Amniotic stem cell (primary cell): ENCODE results near the gene SUGCT.
"Not testable (repeated sequence)": the region's sequence is repeated elsewhere in the genome, so short reads cannot be mapped to it uniquely, and the experiment has no call there.

ENCODE experiments used
- DNase-seq: peaks from one replicate; lab custom pipeline; 2025; lab: John Stamatoyannopoulos, UW

SUGCT gene

DNA sequence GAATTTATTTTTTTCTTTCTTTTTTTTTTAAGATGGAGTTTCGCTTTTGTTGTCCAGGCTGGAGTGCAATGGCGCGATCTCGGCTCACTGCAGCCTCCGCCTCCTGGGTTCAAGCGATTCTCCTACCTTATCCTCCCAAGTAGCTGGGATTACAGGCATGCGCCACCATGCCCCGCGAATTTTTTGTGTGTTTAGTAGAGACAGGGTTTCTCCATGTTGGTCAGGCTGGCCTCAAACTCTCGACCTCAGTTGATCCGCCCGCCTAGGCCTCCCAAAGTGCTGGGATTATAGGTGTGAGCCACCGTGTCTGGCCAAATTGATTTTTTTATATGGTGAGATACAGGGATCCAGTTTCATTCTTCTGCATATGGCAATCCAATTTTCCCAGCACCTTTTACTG is 5.1 kb downstream of the SUGCT start:
- DNase-seq, result not testable (repeated sequence)

DNA sequence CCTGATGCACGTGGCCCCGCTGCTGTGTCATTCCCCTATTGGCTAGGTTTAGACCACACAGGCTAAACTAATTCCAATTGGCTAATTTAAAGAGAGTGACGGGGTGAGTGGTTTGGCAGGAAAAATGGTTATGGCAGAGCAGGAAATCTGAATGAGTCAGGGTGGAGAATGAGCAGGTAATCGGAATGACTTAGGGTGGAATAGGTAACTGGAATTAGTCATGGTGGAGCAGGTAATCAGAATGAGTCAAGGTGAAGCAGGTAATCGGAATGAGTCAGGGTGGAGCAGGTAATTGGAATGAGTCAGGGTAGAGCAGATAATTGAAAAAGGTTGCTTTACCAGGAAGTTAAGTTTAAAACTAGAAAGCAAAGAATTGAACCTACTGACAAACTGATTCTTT is 7.1 kb downstream of the SUGCT start:
- not testable (repeated sequence) for DNase-seq

DNA sequence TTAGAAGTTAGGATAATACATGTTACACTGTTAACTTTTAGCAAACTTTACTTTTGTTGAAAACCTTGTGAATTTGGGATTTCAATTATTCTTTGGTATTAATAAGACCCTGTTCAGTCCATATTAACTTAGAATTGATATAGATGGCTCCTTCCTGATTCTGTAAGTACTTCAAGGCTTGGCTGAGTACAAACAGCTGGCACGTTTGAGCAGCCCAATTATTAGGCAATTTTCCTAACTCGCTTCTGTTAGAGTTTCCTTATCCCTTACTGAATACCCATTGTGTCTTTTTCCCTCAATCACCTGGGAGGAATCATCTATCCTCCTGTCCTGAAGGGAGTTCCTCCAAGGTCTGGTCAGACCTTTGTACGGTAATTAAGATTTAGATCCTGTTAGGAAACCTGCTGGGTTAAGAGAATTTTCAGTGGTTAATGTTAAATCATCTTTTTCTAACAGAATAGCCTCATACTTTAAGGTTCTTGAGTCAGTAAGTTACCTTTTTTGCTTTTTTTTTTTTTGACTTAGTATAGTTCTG is 10.9 kb downstream of the SUGCT start:
- not testable (repeated sequence) for DNase-seq

DNA sequence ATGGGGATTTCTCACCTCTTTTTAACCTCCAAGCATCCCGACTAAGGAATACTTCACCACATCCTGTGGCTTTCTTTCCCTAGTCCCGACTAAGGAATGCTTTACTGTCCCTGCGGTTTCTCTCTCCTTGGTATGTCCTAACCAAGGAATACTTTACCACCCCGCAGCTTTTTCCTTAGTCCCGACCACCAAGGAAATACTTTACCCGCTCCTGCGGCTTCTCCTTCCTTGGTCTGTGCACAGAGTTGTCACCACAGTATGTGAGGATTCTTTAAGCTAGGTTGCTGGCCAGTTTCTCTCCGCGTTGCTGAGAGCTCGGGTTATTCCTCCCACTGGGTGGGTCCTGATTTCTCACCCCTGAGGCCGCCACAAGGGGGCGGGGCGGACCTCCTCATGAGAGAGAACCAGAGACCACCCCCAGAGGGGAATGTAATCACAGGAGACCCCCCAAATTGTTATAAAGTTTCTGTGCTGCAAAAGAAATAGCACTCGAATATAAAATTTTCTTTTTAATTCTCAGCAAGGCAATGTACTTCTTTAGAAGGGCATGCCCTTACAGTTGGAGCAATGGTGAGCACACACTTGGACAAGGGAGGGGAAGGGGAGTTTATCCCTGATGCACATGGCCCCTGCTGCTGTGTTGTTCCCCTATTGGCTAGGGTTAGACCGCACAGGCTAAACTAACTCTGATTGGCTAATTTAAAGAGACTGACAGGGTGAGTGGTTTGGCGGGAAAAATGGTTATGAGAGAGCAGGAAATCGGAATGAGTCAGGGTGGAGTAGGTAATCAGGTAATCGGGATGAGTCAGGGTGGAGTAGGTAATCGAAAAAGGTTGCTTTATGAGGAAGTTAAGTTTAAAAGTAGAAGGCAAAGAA is 12.8 kb downstream of the SUGCT start:
- DNase-seq, result no peak

DNA sequence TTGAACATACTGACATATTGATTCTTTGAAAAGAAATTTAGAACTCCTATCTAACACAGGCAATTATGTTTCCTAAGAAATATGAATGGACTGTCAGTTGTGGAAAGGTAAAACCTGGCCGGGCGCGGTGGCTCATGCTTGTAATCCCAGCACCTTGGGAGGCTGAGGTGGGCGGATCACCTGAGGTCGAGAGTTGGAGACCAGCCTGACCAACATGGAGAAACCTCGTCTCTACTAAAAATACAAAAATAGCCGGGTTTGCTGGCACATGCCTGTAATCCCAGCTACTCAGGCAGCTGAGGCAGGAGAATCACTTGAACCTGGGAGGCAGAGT is 13.4 kb downstream of the SUGCT start:
- not testable (repeated sequence) for DNase-seq

DNA sequence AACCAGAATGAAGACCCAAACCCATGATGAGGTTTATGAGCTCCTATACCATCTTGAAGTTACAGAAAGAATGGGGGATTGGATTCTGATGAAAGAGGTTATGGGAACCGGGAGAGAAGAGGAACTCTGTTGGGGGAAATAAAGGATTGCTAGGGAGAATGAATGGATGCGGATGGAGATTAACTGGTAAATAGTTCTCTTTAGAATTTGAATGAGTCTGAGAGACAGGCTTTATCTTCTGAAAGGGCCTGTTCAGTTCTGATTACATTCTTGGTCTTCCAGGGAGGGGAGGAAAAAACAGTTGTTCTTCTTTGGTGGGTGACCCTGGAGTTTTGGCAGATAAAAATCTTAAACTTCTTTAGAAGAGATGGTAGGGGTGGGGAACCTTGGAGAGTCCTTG is 13.9 kb downstream of the SUGCT start:
- no peak for DNase-seq

DNA sequence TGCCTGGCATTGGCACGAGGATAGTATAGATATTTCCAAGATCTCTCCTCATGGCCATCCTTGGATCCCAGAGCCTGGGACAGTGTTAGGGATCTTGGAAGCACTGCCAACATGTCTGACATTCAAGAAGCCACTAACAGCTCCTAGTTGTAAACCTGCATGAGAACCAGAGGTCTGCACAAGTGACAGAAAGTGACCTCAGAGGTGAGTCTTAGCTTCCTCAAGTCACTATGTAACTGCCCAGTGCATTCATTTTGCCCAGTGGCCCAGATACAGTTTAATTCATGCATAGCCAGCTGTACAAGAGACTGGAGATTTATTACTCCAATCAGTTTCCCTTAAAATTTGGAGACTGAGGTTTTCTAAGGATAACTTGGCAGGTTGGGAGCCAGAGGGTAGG is 16.7 kb downstream of the SUGCT start:
- DNase-seq, result no peak

DNA sequence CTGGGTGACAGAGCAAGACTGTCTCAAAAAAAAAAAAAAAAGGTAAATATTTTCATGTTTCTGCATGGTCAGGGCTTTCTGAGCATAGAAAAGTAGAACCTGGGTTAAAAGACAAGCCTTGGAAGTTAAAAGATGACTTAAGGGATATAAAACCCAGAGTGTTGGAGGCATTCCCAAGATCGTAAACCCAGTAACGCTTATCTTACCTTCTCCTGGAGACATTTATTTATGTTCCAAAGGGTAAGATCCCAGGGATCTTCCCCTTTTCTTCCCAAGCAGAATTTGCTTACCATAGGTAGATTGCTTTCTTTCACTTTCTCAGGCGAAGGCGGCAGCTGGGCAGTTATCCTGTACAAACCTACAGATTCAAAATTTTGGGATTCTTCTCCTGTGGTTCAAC is 22.2 kb downstream of the SUGCT start:
- DNase-seq, result no peak

DNA sequence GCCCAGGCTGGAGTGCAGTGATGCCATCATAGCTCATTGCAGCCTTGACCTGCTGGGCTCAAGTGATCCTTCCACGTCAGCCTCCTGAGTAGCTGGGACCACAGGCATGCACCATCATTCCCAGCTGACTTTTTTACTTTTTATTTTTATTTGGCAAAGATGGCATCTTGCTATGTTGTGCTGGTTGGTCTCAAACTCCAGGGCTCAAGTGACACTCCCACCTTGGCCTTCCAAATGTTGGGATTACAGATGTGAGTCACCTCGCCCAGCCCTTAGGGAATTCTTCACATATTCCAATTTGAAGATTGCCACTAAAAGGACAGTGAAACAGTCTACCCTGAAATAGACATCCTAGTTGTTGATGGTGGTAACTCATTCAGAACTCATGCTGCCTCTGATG is 27.7 kb downstream of the SUGCT start:
- no peak for DNase-seq

DNA sequence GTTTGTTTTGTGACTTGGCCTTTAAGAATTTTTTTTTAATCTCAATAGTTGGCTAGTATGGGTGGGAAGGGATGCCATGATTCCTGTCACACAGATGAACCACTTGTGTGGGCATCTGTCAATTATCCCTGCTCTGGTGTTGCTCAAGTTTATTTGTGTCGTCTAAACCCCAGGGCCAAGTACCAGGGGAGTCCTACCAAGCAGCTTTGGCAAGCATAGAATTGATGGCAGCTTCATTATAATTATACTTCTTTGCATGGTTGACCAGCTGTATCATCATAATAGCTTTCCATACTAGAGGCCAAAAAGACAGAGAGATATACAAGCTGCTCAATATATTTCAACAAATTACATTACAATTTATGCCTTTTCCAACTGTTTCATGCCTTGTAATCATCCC is 30.4 kb downstream of the SUGCT start:
- DNase-seq, result no peak

DNA sequence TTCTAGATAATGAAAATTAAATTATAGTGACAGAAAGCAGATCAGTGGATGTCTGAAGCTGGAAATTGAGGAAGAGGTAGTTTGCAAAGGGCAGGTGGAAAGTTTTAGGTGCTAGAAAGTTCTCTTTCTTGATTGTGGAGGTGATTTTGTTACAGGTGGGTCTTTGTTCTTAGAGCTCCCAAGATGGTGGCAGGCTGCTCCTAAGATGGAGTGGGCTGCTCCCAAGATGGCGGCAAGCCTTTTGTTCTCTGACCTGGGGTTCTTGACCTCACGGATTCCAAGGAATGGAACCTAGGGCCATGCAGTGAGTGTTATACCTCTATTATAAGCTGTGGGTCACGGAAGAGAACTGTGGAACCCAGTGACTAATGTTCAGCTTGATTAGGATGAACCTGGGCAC is 32.5 kb downstream of the SUGCT start:
- DNase-seq, result no peak

DNA sequence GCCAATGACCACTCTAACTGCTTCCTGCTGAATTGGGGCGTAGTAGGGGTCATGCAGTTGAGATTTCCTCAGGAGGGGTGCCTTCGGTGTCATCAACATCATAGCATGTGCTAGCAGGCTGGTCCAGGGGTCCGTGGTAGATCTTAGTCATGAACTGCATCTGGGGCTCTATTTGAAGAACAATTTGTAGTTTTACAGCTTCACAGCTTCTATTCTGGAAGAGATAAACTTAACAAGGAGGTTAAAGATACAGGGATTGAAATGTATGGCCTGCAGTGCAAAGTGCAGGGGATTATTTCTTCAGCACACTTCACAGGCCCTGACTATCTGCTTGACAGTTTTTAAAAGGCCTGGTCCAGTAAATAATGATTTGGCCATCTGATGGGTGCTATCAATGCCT is 33.5 kb downstream of the SUGCT start:
- not testable (repeated sequence) for DNase-seq

DNA sequence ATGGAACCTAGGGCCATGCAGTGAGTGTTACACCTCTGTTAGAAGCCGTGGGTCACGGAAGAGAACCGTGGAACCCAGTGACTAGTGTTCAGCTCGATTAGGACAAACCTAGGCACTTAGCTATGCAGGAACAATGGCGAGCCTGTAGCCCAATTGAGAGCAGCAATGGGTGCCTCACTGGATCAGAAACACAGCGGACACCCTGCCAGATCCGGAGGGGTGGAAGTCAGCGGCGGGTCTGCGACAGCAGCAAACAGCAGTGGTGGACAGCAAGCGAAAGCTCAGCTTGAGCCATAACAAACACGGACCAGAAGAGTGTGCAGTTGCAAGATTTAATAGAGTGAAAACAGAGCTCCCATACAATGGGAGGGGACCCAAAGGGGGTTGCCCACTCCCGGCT is 38.3 kb downstream of the SUGCT start:
- not testable (repeated sequence) for DNase-seq

DNA sequence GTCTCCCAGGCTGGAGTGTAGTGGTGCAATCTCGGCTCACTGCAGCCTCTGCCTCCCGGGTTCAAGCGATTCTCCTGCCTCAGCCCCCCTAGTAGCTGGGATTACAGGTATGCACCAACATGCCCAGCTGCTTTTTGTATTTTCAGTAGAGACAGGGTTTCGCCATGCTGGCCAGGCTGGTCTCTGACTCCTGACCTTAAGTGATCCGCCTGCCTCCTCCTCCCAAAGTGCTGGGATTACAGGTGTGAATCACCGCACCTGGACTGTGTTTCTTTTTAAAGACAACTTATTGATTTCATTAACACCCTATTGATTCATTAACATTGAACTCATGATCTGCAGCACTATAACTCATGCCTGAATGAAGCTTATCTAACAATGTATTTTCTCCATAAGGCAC is 40.5 kb downstream of the SUGCT start:
- not testable (repeated sequence) for DNase-seq

DNA sequence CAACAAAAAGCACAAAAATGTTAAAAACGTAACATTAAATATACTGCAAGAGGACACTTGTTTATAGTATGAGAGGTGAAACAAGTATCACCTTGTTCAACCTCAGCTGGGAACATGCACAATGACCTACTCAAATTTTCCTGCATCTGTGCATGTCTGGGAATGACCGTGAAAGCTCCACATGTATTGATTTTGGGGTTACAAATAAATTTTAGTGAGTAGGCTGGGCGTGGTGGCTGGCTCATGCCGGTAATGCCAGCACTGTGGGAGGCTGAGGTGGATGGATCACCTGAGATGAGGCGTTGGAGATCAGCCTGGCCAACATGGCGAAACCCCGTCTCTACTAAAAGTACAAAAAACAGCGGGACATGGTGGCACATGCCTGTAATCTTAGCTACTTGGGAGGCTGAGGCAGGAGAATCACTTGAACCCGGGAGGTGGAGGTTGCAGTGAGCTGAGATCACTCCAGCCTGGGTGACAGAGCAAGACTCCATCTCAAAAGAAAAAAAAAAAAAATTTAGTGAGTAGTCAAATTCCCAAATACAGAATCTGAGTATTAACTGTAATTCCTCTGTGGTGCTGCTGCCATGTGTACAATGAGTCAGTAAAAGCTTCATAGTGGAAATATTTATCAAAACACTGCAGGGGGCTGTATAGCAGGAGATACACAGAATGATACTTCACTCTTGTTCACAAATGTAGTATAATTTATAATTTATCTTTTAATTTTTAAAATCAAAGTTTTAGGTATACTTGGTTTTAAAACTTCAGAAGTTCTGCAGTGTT is 41.1 kb downstream of the SUGCT start:
- no peak for DNase-seq

DNA sequence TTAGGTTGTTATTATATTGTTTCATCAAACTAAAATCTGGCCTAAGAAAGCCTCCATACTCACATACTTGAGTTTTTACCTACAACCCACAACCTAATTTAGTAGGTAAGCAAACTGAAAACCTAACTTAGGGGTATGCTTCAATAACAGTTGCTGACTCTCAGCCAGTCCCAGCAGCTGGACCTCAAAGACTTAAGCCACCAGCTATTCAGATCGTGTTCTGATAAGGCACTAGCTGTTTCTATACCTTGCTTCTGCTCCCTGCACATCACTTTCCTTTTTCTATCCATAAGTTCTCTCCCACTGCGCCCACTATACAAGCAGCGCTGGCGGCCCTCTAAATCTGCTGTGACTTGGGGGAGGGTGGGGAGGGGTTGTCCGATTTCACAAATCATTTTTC is 42.3 kb downstream of the SUGCT start:
- DNase-seq, result no peak

DNA sequence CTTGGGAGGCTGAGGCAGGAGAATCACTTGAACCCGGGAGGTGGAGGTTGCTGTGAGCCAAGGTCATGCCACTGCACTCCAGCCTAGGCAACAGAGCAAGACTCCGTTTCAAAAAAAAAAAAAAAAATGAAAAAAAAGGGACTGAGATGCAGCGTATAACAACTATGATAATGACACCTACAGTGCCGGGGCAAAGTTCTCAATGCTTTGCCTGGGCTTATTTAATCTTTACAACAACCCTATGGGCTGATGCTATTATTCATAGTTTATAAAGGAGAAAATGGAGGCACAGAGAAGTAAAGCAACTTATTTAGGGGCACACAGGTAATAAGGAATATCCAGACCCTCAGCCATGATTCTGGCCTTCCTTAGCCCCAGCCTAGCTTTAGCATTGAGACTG is 47.6 kb downstream of the SUGCT start:
- no peak for DNase-seq

DNA sequence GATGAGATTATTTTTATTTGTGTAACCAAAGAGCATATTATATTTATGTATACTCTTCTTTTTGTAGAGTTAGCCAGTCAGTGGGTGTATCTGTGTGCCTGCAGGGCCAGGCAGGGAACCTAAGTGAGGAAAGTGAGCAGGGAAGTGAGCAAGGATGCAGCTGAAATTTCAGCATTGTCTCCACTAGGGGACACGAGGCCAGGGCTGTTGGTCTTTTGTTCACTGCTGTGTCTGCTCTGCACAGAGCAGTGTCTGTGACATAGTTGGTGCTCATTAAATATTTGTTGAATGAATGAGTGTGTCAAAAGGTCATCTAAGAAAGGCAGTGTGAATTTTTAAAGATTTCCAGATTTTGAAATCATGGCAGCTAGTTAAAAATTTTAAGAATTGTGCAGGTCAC is 51.8 kb downstream of the SUGCT start:
- no peak for DNase-seq

DNA sequence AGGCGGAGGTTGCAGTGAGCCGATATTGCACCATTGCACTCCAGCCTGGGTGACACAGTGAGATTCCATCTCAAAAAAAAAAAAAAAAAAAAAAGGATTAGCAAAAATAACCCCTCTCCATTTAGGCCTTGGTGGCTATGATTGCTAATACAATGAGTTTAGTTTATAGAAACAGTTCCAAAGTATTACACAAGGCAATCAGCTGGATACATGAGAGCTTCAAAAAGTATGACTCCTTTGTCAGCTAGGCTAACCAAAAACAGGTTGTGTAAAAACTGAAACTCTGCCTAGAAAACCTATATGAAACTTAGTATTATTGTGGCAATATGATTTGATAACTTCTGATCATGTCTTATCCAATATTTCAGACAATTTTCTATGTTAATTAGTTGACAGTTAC is 57.2 kb downstream of the SUGCT start:
- no peak for DNase-seq

DNA sequence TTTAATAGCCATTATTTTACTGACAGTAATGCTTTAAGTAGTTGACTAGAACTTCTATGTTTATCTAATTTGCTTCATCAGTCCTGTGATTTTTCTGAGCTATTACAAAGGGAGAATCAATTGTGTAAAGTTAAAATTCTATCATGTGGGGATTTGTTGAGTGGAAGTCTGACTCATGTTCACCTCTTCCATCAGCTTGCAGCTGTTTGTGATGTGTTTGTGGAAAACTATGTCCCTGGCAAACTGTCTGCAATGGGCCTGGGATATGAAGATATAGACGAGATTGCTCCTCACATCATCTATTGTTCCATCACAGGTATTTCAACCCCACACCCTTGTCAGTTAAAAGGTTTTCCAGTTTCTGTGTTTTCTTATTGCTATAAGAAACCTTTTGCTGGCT is 59.9 kb downstream of the SUGCT start:
- no peak for DNase-seq

DNA sequence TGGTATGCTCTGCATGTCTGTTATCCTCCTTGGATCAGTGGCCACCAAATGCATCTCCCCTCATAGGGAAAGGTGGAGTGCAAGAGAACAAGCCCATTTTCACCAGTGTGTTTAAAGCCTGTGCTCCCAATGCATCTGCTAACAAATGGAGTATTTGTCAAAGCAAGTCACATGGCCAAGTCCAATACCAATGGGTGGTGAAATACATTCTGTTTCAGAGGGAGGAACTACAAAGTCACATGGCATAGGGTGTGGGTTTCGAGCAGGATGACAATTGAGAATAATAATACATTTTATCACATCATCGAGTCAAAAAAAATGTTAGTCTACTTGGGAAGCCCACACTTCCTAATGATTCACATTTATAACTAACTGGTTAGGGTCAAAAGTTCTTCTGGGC is 62.7 kb downstream of the SUGCT start:
- DNase-seq, result no peak

DNA sequence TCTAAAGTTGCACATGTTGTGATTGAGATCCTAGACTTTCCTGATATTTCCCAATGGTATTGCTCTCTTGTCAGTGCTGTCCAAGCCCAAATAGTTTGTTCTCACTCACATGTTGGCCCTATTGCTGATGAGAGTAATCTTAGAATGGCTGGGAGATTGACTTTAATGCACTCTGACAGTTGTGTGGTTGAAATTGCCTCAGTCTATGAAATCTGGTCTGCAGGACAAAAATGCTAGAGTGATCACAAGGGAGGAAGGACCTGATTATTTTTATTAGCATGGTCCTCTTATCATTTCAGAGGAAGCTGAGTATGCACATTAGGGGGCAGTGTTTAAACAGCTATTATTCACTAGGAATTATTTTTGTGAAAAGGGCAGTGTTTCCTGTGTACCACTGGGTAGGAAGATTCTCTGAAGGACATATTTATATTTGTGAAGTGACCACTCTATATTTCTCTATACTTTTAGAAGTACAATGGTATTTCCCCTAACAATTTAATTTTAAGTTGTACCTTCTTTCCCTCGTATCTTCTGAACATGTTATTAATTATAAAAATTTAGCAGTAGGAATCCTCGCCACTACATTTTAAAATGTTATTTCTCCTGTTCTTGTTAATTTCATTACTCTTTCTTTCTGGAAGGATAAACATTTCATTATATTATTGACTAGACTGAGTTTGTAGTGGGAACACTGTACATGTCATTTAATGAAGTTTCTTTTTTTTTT is 64.4 kb downstream of the SUGCT start:
- DNase-seq, result peak; percentile 43

DNA sequence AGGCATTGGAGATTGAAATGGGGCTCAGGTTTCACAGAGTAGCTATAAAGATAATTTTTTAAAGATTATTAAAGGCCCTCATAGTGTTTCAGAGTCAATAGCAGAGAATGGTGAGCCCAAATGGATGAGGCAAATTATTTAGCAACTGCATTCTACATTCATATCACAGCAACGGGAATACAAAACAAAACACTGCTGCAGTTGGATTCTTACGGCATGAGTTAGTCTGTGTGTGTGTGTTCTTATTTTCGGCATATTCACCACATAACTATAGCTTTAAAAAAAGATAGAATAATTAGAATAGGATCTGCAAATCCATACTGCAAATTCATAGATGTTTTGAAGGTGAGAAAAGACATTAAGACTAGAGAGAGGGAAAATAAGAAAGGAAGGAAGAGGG is 66.0 kb downstream of the SUGCT start:
- peak; percentile 55 for DNase-seq
